Airway epithelial cell (primary cell): ENCODE data around the gene HRK. TPM values are rescaled to one million over a fixed set of nuclear protein-coding genes. Genes with fewer than 3 reads are reported as not detected.

ENCODE experiments used
- total RNA-seq: library from RNA; depleted of rRNA; stranded (reverse); fragments of >200 nt; gene quantifications from 2 replicates; pipeline ENCODE4 v1.2.3, GENCODE V29; 2015

Gene HRK
- total RNA-seq: not detected in 2 replicates

DNA sequence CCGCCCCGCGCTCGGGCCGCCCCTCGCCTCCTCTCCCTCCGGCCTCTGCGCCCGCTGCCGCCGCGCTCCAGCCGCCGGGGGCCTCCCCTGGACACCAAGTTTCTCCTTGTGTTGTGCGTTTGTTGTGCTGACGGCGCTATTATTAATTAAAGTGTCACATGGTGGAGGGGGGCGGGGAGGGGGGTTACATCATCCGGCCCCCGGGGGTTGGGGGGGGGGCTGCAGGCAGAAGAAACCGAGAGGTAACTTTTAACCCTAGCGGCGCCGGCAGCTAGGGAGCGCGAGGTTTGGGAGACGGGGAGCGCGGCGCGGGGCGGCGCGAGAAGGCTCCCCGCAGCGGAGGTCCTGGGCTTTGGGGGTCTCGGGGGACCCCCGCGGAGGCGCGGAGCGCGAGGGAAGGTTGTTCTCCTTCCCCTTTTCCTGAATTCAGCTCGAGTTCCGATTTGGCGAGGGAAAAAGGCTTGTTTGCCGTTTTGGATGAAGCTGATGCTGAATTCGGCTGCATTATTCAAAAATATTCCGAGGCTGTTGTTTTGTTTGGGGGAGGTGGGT lies at the start of gene HRK:
TSS of gene HRK (minus strand) at position 117 of the 552 bp plus-strand sequence. CDS start 134 bp downstream, outside the sequence.

GRCh38 chr12:116910645-116911451 lies 29.6 kb upstream of the HRK start, which contains the start of gene FBXW8:
FBXW8 (plus strand) TSS chr12:116910950; CDS start chr12:116911038, 88 bp downstream.

Other genes with a start within 250 kb of the HRK start
- gene SPRING1, start 143.4 kb downstream of the HRK start, total RNA-seq: 17.9 and 23.8 TPM in 2 replicates
- gene RNFT2, start 143.1 kb downstream of the HRK start, total RNA-seq: 0.14 and 1.1 TPM in 2 replicates
- 10.0 and 11.1 TPM in 2 replicates for gene FBXW8, start 29.5 kb upstream of the HRK start, total RNA-seq
- not detected in 2 replicates for gene TESC, start 218.0 kb upstream of the HRK start, total RNA-seq